GM21447 (cell line): Measurements from ENCODE around the gene TNFRSF13B.
"Not testable (repeated sequence)": the region's sequence is repeated elsewhere in the genome, so short reads cannot be mapped to it uniquely, and the experiment has no call there.

Experiments used
- ATAC-seq: cut with Tn5 transposase; IDR thresholded peaks from one replicate; pipeline ENCODE4 v1.9.1; 2021; ENCODE audit not compliant: unreplicated experiment

The TNFRSF13B gene

GRCh38 chr17:16929035-16929680, 42.8 kb downstream of the TNFRSF13B start:
- no peak for ATAC-seq

GRCh38 chr17:16928406-16929034, 43.4 kb downstream of the TNFRSF13B start:
- ATAC-seq: no peak

GRCh38 chr17:16927641-16928321, 44.1 kb downstream of the TNFRSF13B start:
- no peak for ATAC-seq

GRCh38 chr17:16926571-16927451, 45.1 kb downstream of the TNFRSF13B start:
- no peak for ATAC-seq

GRCh38 chr17:16926061-16926511, 45.8 kb downstream of the TNFRSF13B start:
- ATAC-seq: no peak

GRCh38 chr17:16925461-16926060, 46.4 kb downstream of the TNFRSF13B start:
- no peak for ATAC-seq

- ATAC-seq: no peak
These were observed 47.0 kb downstream of the TNFRSF13B start for GRCh38 chr17:16924696-16925440.

- ATAC-seq: no peak
These were observed 47.8 kb downstream of the TNFRSF13B start for GRCh38 chr17:16923904-16924695.

GRCh38 chr17:16923097-16923903, 48.6 kb downstream of the TNFRSF13B start:
- ATAC-seq: no peak

- no peak for ATAC-seq
These were observed 49.4 kb downstream of the TNFRSF13B start for GRCh38 chr17:16922386-16923096.

GRCh38 chr17:16921451-16921850, 50.5 kb downstream of the TNFRSF13B start:
- not testable (repeated sequence) for ATAC-seq

- ATAC-seq: no peak
These were observed 51.3 kb downstream of the TNFRSF13B start for GRCh38 chr17:16920628-16921020.

- ATAC-seq: no peak
These were observed 52.0 kb downstream of the TNFRSF13B start for GRCh38 chr17:16919663-16920627.

- no peak for ATAC-seq
These were observed 53.5 kb downstream of the TNFRSF13B start for GRCh38 chr17:16918443-16918842.

- no peak for ATAC-seq
These were observed 54.1 kb downstream of the TNFRSF13B start for GRCh38 chr17:16917671-16918394.

GRCh38 chr17:16916557-16916920, 55.4 kb downstream of the TNFRSF13B start:
- no peak for ATAC-seq
